Skin epidermis (tissue), 12 donors: ENCODE results near the gene ARRB1.

Experiments used
- H3K27ac ChIP-seq, 21 experiments: fragments of 200-600 bp; sonication (generic) in 11 of 21; one replicate each; pipeline ENCODE4 v1.5.0; 2020; ENCODE audit warnings: mild to moderate bottlenecking in 3 of 21, inconsistent platforms in 2 of 21, moderate library complexity in 2 of 21
- H3K4me3 ChIP-seq, 7 experiments: fragments of 200-600 bp; sonication (generic) in 2 of 7; one replicate each; pipeline ENCODE4 v1.5.0; 2020; ENCODE audit warnings: inconsistent platforms in 2 of 7, mild to moderate bottlenecking in 2 of 7, moderate library complexity in 1 of 7

The ARRB1 gene

GRCh38 chr11:75267171-75267970 lies 84.1 kb downstream of the ARRB1 start:
- no peak overlapping the region for H3K4me3 ChIP-seq
- no peak overlapping the region for H3K27ac ChIP-seq

- no peak overlapping the region for H3K27ac ChIP-seq
- no peak overlapping the region for H3K4me3 ChIP-seq
These were observed 85.5 kb downstream of the ARRB1 start for GRCh38 chr11:75265851-75266531.

GRCh38 chr11:75264971-75265370 lies 86.5 kb downstream of the ARRB1 start:
- H3K27ac ChIP-seq: no peak overlapping the region

DNA sequence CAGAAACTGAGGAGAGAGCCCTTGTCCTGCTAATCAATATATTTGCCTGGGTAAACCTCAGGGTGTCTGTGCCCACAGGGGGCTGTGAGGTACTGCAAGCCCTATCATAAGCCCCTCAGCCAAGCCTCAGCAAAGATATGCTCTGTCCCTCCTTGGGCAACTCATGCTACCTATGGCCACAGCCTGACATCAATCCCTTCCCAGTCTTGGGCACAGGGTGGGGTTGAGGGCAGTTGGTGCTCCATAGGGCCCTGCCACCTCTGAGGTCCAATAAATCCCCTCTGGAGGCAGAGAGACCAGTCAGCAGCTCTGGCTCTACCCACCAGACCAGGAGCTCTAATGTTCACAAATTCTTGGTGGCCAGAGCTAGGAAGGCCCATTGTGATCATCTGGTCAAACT lies 87.1 kb downstream of the ARRB1 start:
- Histone ChIP-seq H3K4me3 (no peak overlapping the region), H3K27ac (peak overlapping the region in 4 of 21 experiments; percentile 27 to 46 (median 43))

More at GRCh38 chr11:75264971-75265370, 86.5 kb downstream of the ARRB1 start:
- H3K4me3 ChIP-seq: no peak overlapping the region

- Histone ChIP-seq H3K27ac (peak overlapping the region in 3 of 21 experiments; percentile 43 to 46 (median 43)), H3K4me3 (no peak overlapping the region)
These were observed 87.5 kb downstream of the ARRB1 start for GRCh38 chr11:75263944-75264349.

GRCh38 chr11:75262961-75263852 lies 88.3 kb downstream of the ARRB1 start:
- H3K27ac ChIP-seq: peak overlapping the region in 1 of 21 experiments; percentile 46

DNA sequence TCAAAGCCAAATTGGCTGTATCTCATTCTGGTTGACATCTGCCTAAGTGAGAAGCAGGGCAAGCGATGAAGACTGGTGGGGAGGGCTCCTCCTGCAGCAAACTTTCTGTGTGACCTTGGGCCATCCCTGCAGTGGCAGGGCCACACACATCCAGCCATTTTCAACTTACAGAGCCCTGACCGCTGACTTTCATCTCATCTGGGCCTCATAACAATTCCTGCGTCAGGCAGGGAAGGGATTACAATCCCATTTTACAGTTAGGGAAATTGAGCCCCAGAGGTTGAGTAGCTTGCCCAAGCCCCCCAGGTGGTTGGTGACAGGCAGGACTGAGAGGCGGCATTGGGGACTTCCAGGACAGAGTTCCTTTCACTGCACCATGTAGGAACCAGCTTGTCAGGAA lies 89.0 kb downstream of the ARRB1 start:
- Histone ChIP-seq H3K4me3 (no peak overlapping the region), H3K27ac (peak overlapping the region in 1 of 21 experiments; percentile 16)

More at GRCh38 chr11:75262961-75263852, 88.3 kb downstream of the ARRB1 start:
- no peak overlapping the region for H3K4me3 ChIP-seq

GRCh38 chr11:75261902-75262361 lies 89.5 kb downstream of the ARRB1 start:
- H3K4me3 ChIP-seq: no peak overlapping the region
- peak overlapping the region in 2 of 21 experiments; percentile 16 to 29 for H3K27ac ChIP-seq

GRCh38 chr11:75260396-75261170 lies 90.9 kb downstream of the ARRB1 start:
- no peak overlapping the region for H3K4me3 ChIP-seq
- H3K27ac ChIP-seq: no peak overlapping the region

DNA sequence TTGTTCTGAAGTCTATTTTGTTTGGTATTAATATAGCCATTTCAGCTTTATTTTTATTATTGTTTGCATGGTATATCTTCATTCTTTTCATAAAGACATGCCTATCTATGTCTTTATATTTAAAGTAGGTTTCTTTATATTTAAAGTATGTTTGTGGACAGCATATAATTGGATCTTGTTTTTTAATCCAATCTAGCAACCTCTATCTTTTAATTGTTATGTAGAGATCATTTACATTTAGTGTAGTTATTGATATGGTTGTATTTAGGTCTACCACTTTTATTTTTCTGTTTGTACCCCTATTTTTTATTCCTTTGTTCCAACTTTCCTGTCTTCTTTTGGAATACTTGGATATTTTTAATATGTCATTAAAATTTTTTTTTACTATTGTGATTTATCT lies 97.1 kb downstream of the ARRB1 start:
- Histone ChIP-seq H3K4me3 (no peak overlapping the region), H3K27ac (no peak overlapping the region)

DNA sequence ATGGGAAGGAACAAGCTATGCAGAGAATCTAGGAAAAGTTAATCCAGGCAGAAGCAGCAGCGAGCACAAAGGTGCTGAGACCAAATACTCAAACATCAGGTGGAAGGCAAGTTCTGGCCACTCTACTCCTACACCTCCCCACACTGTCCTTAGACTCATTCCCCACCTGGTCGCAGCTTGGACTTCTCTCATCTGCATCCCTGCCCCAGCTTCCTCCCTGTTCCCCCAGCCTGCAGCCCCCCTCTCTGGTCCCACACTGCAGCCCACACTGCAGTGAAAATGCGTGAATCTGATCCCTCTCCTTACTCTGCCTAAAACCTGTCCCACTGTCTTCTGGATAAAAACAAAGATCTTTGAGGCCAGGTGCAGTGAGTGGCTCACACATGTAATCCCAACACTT lies 101.8 kb downstream of the ARRB1 start:
- Histone ChIP-seq H3K4me3 (no peak overlapping the region), H3K27ac (no peak overlapping the region)

GRCh38 chr11:75248924-75249256 lies 102.6 kb downstream of the ARRB1 start:
- Histone ChIP-seq H3K27ac (no peak overlapping the region), H3K4me3 (no peak overlapping the region)

- H3K4me3 ChIP-seq: no peak overlapping the region
- H3K27ac ChIP-seq: no peak overlapping the region
These were observed 104.7 kb downstream of the ARRB1 start for GRCh38 chr11:75246671-75247350.

- H3K4me3 ChIP-seq: no peak overlapping the region
- H3K27ac ChIP-seq: no peak overlapping the region
These were observed 105.3 kb downstream of the ARRB1 start for GRCh38 chr11:75246006-75246670.

DNA sequence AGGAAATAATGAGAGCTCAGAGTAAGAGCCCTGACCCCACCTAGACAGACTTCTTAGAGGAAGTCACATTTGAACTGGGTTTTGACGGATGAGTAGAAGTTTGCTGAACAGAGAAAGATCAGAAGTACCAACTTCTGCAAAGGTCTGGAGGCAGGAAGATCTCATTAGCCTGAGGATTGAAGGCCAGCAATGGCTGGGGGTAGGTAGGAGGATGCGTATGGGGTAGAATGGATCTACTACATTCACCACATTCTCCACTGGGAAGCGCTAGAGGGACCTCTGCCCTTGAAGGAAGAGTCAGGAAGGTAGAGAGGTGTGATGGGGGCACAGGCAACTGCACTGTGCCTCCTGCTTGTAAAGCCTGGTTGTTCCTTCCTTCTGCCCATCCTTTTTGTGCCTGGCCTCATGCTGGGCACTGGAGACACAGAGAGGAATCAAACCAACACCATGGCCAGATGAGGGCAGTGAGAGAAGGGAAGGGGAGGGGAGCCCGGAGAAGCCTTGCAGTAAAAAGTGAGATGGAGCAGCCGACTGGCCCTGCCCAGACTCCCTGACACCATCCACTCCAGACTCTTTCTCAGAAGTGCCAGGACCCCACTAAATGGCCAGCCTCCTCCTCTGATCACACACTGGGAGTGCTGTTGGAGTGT lies 106.0 kb downstream of the ARRB1 start:
- H3K27ac ChIP-seq: no peak overlapping the region
- no peak overlapping the region for H3K4me3 ChIP-seq

DNA sequence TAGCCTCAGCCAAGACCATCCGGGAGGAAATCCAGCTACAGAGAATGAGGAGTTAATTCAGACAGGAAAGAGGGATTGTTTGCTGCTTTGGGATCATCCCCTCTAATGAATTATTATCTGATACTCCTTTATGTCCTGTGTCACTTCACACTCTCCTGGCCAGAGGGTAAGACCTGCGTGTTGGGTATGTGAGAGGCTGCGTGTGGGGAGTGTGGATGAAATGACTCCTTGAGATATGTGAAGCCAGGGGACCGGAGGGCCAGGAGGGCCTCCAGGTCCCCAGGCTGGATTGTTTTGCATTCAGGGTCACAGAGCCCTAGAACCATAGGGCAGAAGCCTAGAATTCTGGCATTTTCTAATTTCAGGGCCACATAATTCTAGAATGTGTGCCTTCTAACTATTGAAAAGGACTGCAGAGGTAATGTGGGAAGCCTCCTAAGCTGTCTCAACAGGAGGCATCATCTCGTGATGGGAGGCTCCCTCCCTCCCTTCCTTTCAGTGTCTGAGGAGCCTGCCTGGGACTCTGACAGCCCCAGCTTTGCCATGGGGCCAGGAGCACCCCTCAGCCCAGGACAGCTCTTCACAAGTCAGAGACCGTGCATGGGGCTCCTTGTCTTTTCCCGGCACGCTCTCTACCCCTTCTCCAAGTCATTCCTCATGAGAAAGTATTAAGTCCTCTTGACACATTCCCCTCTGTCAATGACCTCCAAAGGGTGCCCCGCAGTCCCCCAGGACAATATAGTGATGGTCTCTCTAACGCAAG lies 107.2 kb downstream of the ARRB1 start:
- no peak overlapping the region for H3K4me3 ChIP-seq

More for the DNA sequence above, 107.2 kb downstream of the ARRB1 start:
- no peak overlapping the region for H3K27ac ChIP-seq
